Transverse colon (tissue), 3 donors: Measurements from ENCODE around the gene SCD5.

Source experiments
- CTCF ChIP-seq, 5 experiments: fragments of 200-600 bp in 3 of 5; fragments of 450-650 bp in 2 of 5; sonication (generic) in 3 of 5; IDR thresholded peaks; 1 replicate in 2 of 5; 2 replicates in 3 of 5; pipeline ENCODE4 v1.5.1; 2016 to 2017; ENCODE audit warnings: antibody characterized with exemption in 5 of 5, inconsistent platforms in 3 of 5, mild to moderate bottlenecking in 2 of 5, moderate library complexity in 1 of 5
- EP300 ChIP-seq: sonication (generic); formaldehyde crosslinking; IDR thresholded peaks from one replicate; pipeline ENCODE4 v1.6.1; 2017; ENCODE audit warnings: antibody characterized with exemption, low read depth
- POLR2A ChIP-seq: fragments of 450-650 bp; IDR thresholded peaks from one replicate; pipeline ENCODE4 v1.6.1; 2016; ENCODE audit warnings: antibody characterized with exemption, mild to moderate bottlenecking, moderate library complexity

GRCh38 chr4:82737354-82737753 lies 61.2 kb downstream of the SCD5 start:
- no peak for TF ChIP-seq CTCF (IDR thresholded peaks at IDR 0.05)
- TF ChIP-seq EP300, result no peak
- TF ChIP-seq POLR2A, result no peak
